Measurements from ENCODE around the gene HMOX2.

DNA sequence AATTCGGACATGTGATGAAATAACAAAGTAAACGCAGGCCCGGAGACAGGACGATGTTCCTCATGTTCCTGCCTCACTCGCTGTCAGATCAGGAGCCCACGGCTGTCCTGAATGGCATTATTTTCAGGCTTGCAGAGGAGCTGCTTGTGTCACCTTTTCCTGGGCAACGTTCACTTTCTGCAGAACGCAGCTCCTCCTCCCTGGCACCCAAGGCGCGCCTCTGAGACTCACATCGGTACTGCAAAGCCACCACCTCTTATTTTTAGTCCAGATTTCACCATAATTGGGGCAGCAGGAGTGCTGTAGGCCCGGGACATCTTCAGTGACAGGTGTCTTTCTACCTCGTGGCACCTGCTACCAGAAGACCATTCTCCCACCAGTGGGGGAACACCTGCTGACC is 71.9 kb downstream of the HMOX2 start:
- TF ChIP-seq, protein P1, sequence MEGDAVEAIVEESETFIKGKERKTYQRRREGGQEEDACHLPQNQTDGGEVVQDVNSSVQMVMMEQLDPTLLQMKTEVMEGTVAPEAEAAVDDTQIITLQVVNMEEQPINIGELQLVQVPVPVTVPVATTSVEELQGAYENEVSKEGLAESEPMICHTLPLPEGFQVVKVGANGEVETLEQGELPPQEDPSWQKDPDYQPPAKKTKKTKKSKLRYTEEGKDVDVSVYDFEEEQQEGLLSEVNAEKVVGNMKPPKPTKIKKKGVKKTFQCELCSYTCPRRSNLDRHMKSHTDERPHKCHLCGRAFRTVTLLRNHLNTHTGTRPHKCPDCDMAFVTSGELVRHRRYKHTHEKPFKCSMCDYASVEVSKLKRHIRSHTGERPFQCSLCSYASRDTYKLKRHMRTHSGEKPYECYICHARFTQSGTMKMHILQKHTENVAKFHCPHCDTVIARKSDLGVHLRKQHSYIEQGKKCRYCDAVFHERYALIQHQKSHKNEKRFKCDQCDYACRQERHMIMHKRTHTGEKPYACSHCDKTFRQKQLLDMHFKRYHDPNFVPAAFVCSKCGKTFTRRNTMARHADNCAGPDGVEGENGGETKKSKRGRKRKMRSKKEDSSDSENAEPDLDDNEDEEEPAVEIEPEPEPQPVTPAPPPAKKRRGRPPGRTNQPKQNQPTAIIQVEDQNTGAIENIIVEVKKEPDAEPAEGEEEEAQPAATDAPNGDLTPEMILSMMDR (IDR thresholded peaks at IDR 0.05 in 2 of 3, conservative IDR thresholded peaks at IDR 0.05 in 1 of 3; ENCODE audit: borderline replicate concordance in 1 of 3, insufficient read depth in 1 of 3, low read depth in 2 of 3, low read length in 2 of 3): no peak
- TF ChIP-seq SP1 (IDR thresholded peaks at IDR 0.05; ENCODE audit: low read depth) (no peak), EZH2phosphoT487 (IDR thresholded peaks at IDR 0.05; ENCODE audit: borderline replicate concordance) (no peak), EZH2 (IDR thresholded peaks at IDR 0.05) (no peak), YY1 (IDR thresholded peaks at IDR 0.05; ENCODE audit: extremely low read depth, insufficient replicate concordance, low read depth, low read length) (no peak), CEBPB (IDR thresholded peaks at IDR 0.05; ENCODE audit: low read depth) (no peak)

Data from HCT116 (cell line).